ENCODE measurements around the gene TMEFF2.

TMEFF2 gene

DNA sequence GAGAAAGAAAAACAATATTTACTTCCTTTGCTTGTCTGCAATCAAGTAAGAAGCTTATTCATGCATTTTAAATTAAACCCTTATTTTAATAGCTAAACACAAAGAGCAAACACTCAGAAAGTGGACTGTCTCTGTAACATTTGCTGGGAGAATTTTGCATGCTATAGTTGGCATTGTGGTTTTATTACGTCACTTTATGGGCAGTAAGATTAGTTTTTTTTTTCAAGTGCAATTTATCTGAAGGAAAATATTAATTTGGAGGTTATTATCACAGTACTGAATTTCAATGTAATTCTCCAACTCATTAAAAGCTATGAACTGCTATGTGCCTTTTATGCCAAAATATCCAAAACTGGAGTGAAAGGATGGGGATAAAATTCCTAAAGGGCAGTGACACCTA is 103.3 kb downstream of the TMEFF2 start:
- TF ChIP-seq, protein P1, sequence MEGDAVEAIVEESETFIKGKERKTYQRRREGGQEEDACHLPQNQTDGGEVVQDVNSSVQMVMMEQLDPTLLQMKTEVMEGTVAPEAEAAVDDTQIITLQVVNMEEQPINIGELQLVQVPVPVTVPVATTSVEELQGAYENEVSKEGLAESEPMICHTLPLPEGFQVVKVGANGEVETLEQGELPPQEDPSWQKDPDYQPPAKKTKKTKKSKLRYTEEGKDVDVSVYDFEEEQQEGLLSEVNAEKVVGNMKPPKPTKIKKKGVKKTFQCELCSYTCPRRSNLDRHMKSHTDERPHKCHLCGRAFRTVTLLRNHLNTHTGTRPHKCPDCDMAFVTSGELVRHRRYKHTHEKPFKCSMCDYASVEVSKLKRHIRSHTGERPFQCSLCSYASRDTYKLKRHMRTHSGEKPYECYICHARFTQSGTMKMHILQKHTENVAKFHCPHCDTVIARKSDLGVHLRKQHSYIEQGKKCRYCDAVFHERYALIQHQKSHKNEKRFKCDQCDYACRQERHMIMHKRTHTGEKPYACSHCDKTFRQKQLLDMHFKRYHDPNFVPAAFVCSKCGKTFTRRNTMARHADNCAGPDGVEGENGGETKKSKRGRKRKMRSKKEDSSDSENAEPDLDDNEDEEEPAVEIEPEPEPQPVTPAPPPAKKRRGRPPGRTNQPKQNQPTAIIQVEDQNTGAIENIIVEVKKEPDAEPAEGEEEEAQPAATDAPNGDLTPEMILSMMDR (IDR thresholded peaks at IDR 0.05), result no peak

DNA sequence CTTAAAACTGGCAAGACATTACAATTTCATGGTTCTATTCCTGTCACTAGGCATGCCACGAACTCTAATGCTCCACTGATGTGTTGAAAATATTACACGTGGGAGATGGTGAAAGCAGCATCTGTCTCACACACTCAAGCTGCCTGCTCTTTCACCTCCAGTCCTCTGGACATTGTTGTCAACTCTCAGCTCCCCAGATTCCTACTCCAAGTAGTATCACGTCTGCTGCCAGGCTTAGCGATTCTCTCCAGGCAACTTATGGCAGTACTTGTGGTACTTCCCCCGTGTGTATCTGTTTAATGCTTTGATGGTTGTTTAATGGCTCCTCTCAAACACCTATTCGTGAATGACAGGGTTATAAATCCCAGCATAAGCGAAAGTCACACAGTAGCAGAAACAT is 103.8 kb downstream of the TMEFF2 start:
- TF ChIP-seq, protein P1 (IDR thresholded peaks at IDR 0.05), result no peak

DNA sequence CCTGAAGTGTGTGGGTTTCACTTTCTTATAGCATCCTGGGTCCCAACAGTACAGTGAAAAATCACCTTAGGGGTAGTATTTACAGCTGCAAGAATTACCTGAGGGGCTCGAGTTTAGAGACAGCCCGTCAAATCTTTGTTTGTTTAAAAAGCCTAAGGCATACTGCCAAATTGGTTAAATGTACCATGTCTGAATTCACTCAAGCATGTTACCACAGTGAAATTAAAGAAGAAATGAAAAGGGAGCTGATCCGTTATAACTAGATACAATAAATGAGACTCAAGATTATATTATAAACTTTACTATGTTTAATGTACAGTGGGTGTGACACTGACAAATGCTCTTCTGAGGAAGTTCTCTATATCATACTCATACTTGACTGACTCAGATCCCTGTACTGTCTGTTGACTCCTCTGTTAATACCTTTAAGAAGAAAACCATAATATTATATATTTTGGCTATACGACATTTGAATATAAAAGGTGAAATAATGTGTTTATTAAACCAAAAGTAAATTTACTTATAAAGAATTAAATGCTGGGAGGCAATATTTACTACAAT is 107.3 kb downstream of the TMEFF2 start:
- TF ChIP-seq, protein P1 (IDR thresholded peaks at IDR 0.05), result no peak

DNA sequence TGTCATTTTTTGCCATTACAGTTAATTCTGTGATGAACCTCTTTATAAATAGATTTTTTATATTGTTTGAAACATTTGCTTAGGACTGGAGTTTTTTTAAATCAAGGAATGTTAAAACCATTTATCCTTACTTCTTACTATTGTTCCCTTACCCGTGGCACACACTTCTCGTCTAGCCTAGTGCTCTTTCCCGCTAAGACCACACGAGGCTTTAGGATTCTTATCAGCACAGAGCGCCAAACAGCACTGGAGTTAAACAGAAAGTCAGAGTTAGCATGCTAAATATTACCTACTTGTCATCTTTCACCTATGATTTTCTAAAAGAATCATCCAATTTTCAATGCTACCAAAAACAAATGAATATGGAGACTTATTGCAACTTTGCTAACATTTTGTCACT is 112.6 kb downstream of the TMEFF2 start:
- TF ChIP-seq, protein P1 (IDR thresholded peaks at IDR 0.05), result no peak

- TF ChIP-seq, protein P1 (IDR thresholded peaks at IDR 0.05), result no peak
Measured at GRCh38 chr2:192073878-192074277, 120.9 kb downstream of the TMEFF2 start.

GRCh38 chr2:192072778-192073177 is 122.0 kb downstream of the TMEFF2 start:
- TF ChIP-seq, protein P1 (IDR thresholded peaks at IDR 0.05), result no peak

- TF ChIP-seq, protein P1 (IDR thresholded peaks at IDR 0.05), result no peak
Measured at GRCh38 chr2:192072261-192072660, 122.5 kb downstream of the TMEFF2 start.

- TF ChIP-seq, protein P1 (IDR thresholded peaks at IDR 0.05), result no peak
Measured at GRCh38 chr2:192070099-192070498, 124.6 kb downstream of the TMEFF2 start.

Data from LNCAP (cell line).